Mesenchymal stem cell (in vitro differentiated cells and primary cell): ENCODE data around the gene MED7.

ENCODE experiments used
- DNase-seq: peaks from one replicate; pipeline ENCODE4 v3.0.0-alpha.2; 2013
- H2AFZ ChIP-seq: one replicate; pipeline ENCODE4 v1.6.1; 2013; ENCODE audit warnings: low read depth, mild to moderate bottlenecking, control low read depth, inconsistent platforms, low read length, moderate library complexity
- H2AK5ac ChIP-seq: 2 replicates; pipeline ENCODE4 v1.6.1; 2013; ENCODE audit warnings: low read length, moderate library complexity, mild to moderate bottlenecking, inconsistent platforms; ENCODE audit not compliant: severe bottlenecking
- H2BK120ac ChIP-seq: one replicate; pipeline ENCODE4 v1.6.1; 2013; ENCODE audit warnings: low read depth, mild to moderate bottlenecking, inconsistent platforms, low read length, moderate library complexity
- H2BK12ac ChIP-seq, 2 experiments: one replicate each; pipeline ENCODE4 v1.6.1; 2013; ENCODE audit warnings: inconsistent platforms in 2 of 2, low read length in 2 of 2, mild to moderate bottlenecking in 2 of 2, moderate library complexity in 2 of 2, control low read depth in 1 of 2
- H2BK15ac ChIP-seq: one replicate; pipeline ENCODE4 v1.6.1; 2013; ENCODE audit warnings: mild to moderate bottlenecking, low read depth, inconsistent platforms; ENCODE audit not compliant: poor library complexity, severe bottlenecking
- H2BK5ac ChIP-seq: 2 replicates; pipeline ENCODE4 v1.6.1; 2013; ENCODE audit warnings: low read depth, mild to moderate bottlenecking, low read length, control low read depth, inconsistent platforms; ENCODE audit not compliant: poor library complexity, severe bottlenecking
- H3K14ac ChIP-seq, 2 experiments: one replicate each; pipeline ENCODE4 v1.6.1; 2013; ENCODE audit warnings: inconsistent platforms in 2 of 2, low read length in 2 of 2, control low read depth in 1 of 2, mild to moderate bottlenecking in 1 of 2, moderate library complexity in 1 of 2
- H3K18ac ChIP-seq, 2 experiments: one replicate each; pipeline ENCODE4 v1.6.1; 2013; ENCODE audit warnings: inconsistent platforms in 2 of 2, low read length in 2 of 2, control low read depth in 1 of 2, low read depth in 1 of 2, mild to moderate bottlenecking in 1 of 2
- H3K23ac ChIP-seq, 2 experiments: one replicate each; pipeline ENCODE4 v1.6.1; 2013; ENCODE audit warnings: inconsistent platforms in 2 of 2, low read length in 2 of 2, mild to moderate bottlenecking in 2 of 2, moderate library complexity in 2 of 2, control low read depth in 1 of 2
- H3K27ac ChIP-seq: 2 replicates; pipeline ENCODE4 v1.5.1; 2013; ENCODE audit warnings: mild to moderate bottlenecking, moderate library complexity, low read length, control low read depth, inconsistent platforms; ENCODE audit not compliant: poor library complexity, severe bottlenecking
- H3K27me3 ChIP-seq, 2 experiments: 2 replicates each; pipeline versions ENCODE4 v1.6.1 to v1.7.0; 2013; ENCODE audit warnings: low read length in 2 of 2, mild to moderate bottlenecking in 2 of 2, moderate library complexity in 2 of 2, control low read depth in 1 of 2, inconsistent platforms in 1 of 2; ENCODE audit not compliant: control insufficient read depth in 1 of 2, insufficient read depth in 1 of 2
- H3K36me3 ChIP-seq, 2 experiments: 2 replicates each; pipeline versions ENCODE4 v1.6.1 to v1.7.0; 2013; ENCODE audit warnings: low read length in 2 of 2, control low read depth in 1 of 2, inconsistent platforms in 1 of 2, low read depth in 1 of 2, mild to moderate bottlenecking in 1 of 2; ENCODE audit not compliant: insufficient read depth in 2 of 2, control insufficient read depth in 1 of 2
- H3K4ac ChIP-seq, 2 experiments: one replicate each; pipeline ENCODE4 v1.6.1; 2013; ENCODE audit warnings: inconsistent platforms in 2 of 2, low read length in 2 of 2, mild to moderate bottlenecking in 2 of 2, moderate library complexity in 2 of 2, control low read depth in 1 of 2, low read depth in 1 of 2
- H3K4me1 ChIP-seq: 2 replicates; pipeline ENCODE4 v1.6.1; 2013; ENCODE audit warnings: low read depth, low read length, control low read depth; ENCODE audit not compliant: control insufficient read depth, insufficient read depth
- H3K4me2 ChIP-seq: 2 replicates; pipeline ENCODE4 v1.6.1; 2013; ENCODE audit warnings: low read length, mild to moderate bottlenecking, inconsistent platforms; ENCODE audit not compliant: poor library complexity, severe bottlenecking
- H3K4me3 ChIP-seq, 2 experiments: 2 replicates each; pipeline versions ENCODE4 v1.5.1 to v1.7.0; 2013; ENCODE audit warnings: low read length in 2 of 2, mild to moderate bottlenecking in 2 of 2, control low read depth in 1 of 2, low read depth in 1 of 2; ENCODE audit not compliant: insufficient read depth in 1 of 2
- H3K79me1 ChIP-seq: replicated peaks from 2 replicates; pipeline ENCODE4 v1.6.1; 2013; ENCODE audit warnings: mild to moderate bottlenecking, control low read depth, low read length, inconsistent platforms; ENCODE audit not compliant: poor library complexity, severe bottlenecking
- H3K9ac ChIP-seq: 2 replicates; pipeline ENCODE4 v1.7.0; 2013; ENCODE audit warnings: mild to moderate bottlenecking, low read length, moderate library complexity
- H3K9me3 ChIP-seq: 2 replicates; pipeline ENCODE4 v1.7.0; 2013; ENCODE audit warnings: mild to moderate bottlenecking, low read length; ENCODE audit not compliant: control insufficient read depth
- H4K8ac ChIP-seq: one replicate; pipeline ENCODE4 v1.6.1; 2013; ENCODE audit warnings: inconsistent platforms, mild to moderate bottlenecking, low read length, moderate library complexity
- H4K91ac ChIP-seq: one replicate; pipeline ENCODE4 v1.6.1; 2013; ENCODE audit warnings: mild to moderate bottlenecking, low read length, inconsistent platforms
- WGBS: methylation state at CpG from one replicate; pipeline ENCODE4 v1.1.7; 2013; ENCODE audit warnings: mixed read lengths; 5-methylcytosine and 5-hydroxymethylcytosine counted together

MED7 gene

GRCh38 chr5:157137691-157138090 is 5.0 kb downstream of the MED7 start:
- no peak overlapping the region for H3K4me3 ChIP-seq
- no peak overlapping the region for H2AK5ac ChIP-seq
- no peaks in the 10 kb centered on the region for H3K27me3 ChIP-seq
- H2BK5ac ChIP-seq = no peak overlapping the region
- H3K9ac ChIP-seq = no peak overlapping the region
- no peak overlapping the region for H2BK15ac ChIP-seq
- DNase-seq = no peak
- H2BK120ac ChIP-seq = no peak overlapping the region
- peaks cover 4% of the 10 kb centered on the region for H3K4me1 ChIP-seq
- H3K23ac ChIP-seq = no peak overlapping the region
- H2BK12ac ChIP-seq = no peak overlapping the region
- WGBS = 92% methylated on average over 6 of the region's 6 CpGs
- H3K4ac ChIP-seq = no peak overlapping the region
- no peak overlapping the region for H2AFZ ChIP-seq
- peaks cover 12 to 24% of the 10 kb centered on the region in 2 experiments for H3K36me3 ChIP-seq
- no peak overlapping the region for H3K14ac ChIP-seq
- peaks cover 20% of the 10 kb centered on the region for H3K79me1 ChIP-seq
- no peak overlapping the region for H4K91ac ChIP-seq
- no peak overlapping the region for H3K18ac ChIP-seq
- no peaks in the 10 kb centered on the region for H3K9me3 ChIP-seq
- no peak overlapping the region for H4K8ac ChIP-seq
- H3K4me2 ChIP-seq = no peak overlapping the region
- H3K27ac ChIP-seq = no peak overlapping the region

- Histone ChIP-seq H3K9me3 (no peaks in the 10 kb centered on the region), H3K79me1 (peaks cover 5% of the 10 kb centered on the region), H2BK15ac (no peak overlapping the region), H2BK5ac (no peak overlapping the region), H3K9ac (no peak overlapping the region), H3K14ac (no peak overlapping the region), H2AK5ac (no peak overlapping the region), H3K4ac (no peak overlapping the region), H3K36me3 (peaks cover 2 to 3% of the 10 kb centered on the region in 2 experiments), H2AFZ (no peak overlapping the region), H4K91ac (no peak overlapping the region), H3K27me3 (no peaks in the 10 kb centered on the region), H3K4me1 (peaks cover 3% of the 10 kb centered on the region), H2BK12ac (no peak overlapping the region), H3K23ac (no peak overlapping the region), H3K18ac (no peak overlapping the region), H4K8ac (no peak overlapping the region), H3K4me2 (no peak overlapping the region), H3K27ac (no peak overlapping the region), H2BK120ac (no peak overlapping the region), H3K4me3 (no peak overlapping the region)
- no CpG with 5 or more reads among the region's 1 CpG for WGBS
- DNase-seq = no peak
These were observed 10.4 kb downstream of the MED7 start for GRCh38 chr5:157132281-157132612.

- Histone ChIP-seq H3K18ac (no peak overlapping the region), H4K8ac (no peak overlapping the region), H2AK5ac (peak overlapping the region; percentile 73), H3K27me3 (no peaks in the 10 kb centered on the region), H2BK15ac (no peak overlapping the region), H3K79me1 (peaks cover 3% of the 10 kb centered on the region), H4K91ac (no peak overlapping the region), H3K9me3 (no peaks in the 10 kb centered on the region), H3K9ac (no peak overlapping the region), H3K4me3 (no peak overlapping the region), H3K23ac (no peak overlapping the region), H3K36me3 (peaks cover 0 to 3% of the 10 kb centered on the region in 2 experiments), H2AFZ (no peak overlapping the region), H2BK12ac (no peak overlapping the region), H3K4me1 (peaks cover 3% of the 10 kb centered on the region), H3K4me2 (no peak overlapping the region), H3K4ac (no peak overlapping the region), H2BK5ac (no peak overlapping the region), H2BK120ac (no peak overlapping the region), H3K14ac (no peak overlapping the region), H3K27ac (peak overlapping the region; percentile 45)
- WGBS = 40% methylated on average over 1 of the region's 7 CpGs
- DNase-seq = peak; percentile 30
These were observed 11.7 kb downstream of the MED7 start for GRCh38 chr5:157130925-157131324.

GRCh38 chr5:157121709-157122108 is 21.0 kb downstream of the MED7 start:
- no peak overlapping the region for H2BK12ac ChIP-seq
- H3K27ac ChIP-seq = no peak overlapping the region
- H3K9ac ChIP-seq = no peak overlapping the region
- H3K4ac ChIP-seq = no peak overlapping the region
- H2AK5ac ChIP-seq = no peak overlapping the region
- no peaks in the 10 kb centered on the region for H3K79me1 ChIP-seq
- H2BK120ac ChIP-seq = no peak overlapping the region
- no peak overlapping the region for H3K18ac ChIP-seq
- no peak overlapping the region for H3K23ac ChIP-seq
- no peak for DNase-seq
- H2AFZ ChIP-seq = no peak overlapping the region
- no peak overlapping the region for H3K14ac ChIP-seq
- H3K9me3 ChIP-seq = peaks cover 26% of the 10 kb centered on the region
- H3K4me2 ChIP-seq = no peak overlapping the region
- no peak overlapping the region for H2BK15ac ChIP-seq
- no peak overlapping the region for H4K91ac ChIP-seq
- H3K4me3 ChIP-seq = no peak overlapping the region
- H4K8ac ChIP-seq = no peak overlapping the region
- H3K4me1 ChIP-seq = no peaks in the 10 kb centered on the region
- H2BK5ac ChIP-seq = no peak overlapping the region
- no peaks in the 10 kb centered on the region for H3K36me3 ChIP-seq
- no peaks in the 10 kb centered on the region for H3K27me3 ChIP-seq
